ENCODE results near the gene CHST8.

- TF ChIP-seq, protein P1, sequence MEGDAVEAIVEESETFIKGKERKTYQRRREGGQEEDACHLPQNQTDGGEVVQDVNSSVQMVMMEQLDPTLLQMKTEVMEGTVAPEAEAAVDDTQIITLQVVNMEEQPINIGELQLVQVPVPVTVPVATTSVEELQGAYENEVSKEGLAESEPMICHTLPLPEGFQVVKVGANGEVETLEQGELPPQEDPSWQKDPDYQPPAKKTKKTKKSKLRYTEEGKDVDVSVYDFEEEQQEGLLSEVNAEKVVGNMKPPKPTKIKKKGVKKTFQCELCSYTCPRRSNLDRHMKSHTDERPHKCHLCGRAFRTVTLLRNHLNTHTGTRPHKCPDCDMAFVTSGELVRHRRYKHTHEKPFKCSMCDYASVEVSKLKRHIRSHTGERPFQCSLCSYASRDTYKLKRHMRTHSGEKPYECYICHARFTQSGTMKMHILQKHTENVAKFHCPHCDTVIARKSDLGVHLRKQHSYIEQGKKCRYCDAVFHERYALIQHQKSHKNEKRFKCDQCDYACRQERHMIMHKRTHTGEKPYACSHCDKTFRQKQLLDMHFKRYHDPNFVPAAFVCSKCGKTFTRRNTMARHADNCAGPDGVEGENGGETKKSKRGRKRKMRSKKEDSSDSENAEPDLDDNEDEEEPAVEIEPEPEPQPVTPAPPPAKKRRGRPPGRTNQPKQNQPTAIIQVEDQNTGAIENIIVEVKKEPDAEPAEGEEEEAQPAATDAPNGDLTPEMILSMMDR (IDR thresholded peaks at IDR 0.05): no peak
- no peak for TF ChIP-seq POLR2A (IDR thresholded peaks at IDR 0.05)
These were observed 82.1 kb downstream of the CHST8 start for GRCh38 chr19:33703821-33704220.
